Osteocyte (in vitro differentiated cells): Measurements from ENCODE around the gene DOHH. TPM values are rescaled to one million over a fixed set of nuclear protein-coding genes. Genes with fewer than 3 reads are reported as not detected.

Source experiments
- DNase-seq: peaks from one replicate; pipeline ENCODE4 v3.0.0; 2021; ENCODE audit warnings: mixed read lengths; ENCODE audit not compliant: unreplicated experiment; ENCODE audit errors: extremely low spot score
- H3K27ac Mint-ChIP-seq: one replicate; pipeline ENCODE4 v1.8.0; 2021; ENCODE audit warnings: mild to moderate bottlenecking, mixed read lengths; ENCODE audit not compliant: unreplicated experiment
- H3K27me3 Mint-ChIP-seq: one replicate; pipeline ENCODE4 v1.8.0; 2021; ENCODE audit warnings: mixed read lengths; ENCODE audit not compliant: unreplicated experiment
- H3K36me3 Mint-ChIP-seq: one replicate; pipeline ENCODE4 v1.8.0; 2021; ENCODE audit warnings: mixed read lengths; ENCODE audit not compliant: unreplicated experiment
- H3K4me1 Mint-ChIP-seq: one replicate; pipeline ENCODE4 v1.8.0; 2021; ENCODE audit warnings: mixed read lengths; ENCODE audit not compliant: unreplicated experiment
- H3K4me3 Mint-ChIP-seq: one replicate; pipeline ENCODE4 v1.8.0; 2021; ENCODE audit warnings: mild to moderate bottlenecking, moderate library complexity, mixed read lengths; ENCODE audit not compliant: unreplicated experiment
- H3K9me3 Mint-ChIP-seq: one replicate; pipeline ENCODE4 v1.8.0; 2021; ENCODE audit warnings: mixed read lengths; ENCODE audit not compliant: unreplicated experiment
- total RNA-seq: library from RNA; stranded (reverse); gene quantifications from 2 replicates; pipeline ENCODE4 v1.2.1, GENCODE V29; 2021
- TF ChIP-seq, protein P1 (sequence below): fragments of 200-600 bp; sonication (generic); IDR thresholded peaks from 2 replicates; pipeline ENCODE4 v1.5.0; 2021; ENCODE audit warnings: antibody characterized with exemption, mild to moderate bottlenecking, moderate library complexity

The DOHH gene
- total RNA-seq, 1 donor from 2014 or later: 10.8 TPM

DNA sequence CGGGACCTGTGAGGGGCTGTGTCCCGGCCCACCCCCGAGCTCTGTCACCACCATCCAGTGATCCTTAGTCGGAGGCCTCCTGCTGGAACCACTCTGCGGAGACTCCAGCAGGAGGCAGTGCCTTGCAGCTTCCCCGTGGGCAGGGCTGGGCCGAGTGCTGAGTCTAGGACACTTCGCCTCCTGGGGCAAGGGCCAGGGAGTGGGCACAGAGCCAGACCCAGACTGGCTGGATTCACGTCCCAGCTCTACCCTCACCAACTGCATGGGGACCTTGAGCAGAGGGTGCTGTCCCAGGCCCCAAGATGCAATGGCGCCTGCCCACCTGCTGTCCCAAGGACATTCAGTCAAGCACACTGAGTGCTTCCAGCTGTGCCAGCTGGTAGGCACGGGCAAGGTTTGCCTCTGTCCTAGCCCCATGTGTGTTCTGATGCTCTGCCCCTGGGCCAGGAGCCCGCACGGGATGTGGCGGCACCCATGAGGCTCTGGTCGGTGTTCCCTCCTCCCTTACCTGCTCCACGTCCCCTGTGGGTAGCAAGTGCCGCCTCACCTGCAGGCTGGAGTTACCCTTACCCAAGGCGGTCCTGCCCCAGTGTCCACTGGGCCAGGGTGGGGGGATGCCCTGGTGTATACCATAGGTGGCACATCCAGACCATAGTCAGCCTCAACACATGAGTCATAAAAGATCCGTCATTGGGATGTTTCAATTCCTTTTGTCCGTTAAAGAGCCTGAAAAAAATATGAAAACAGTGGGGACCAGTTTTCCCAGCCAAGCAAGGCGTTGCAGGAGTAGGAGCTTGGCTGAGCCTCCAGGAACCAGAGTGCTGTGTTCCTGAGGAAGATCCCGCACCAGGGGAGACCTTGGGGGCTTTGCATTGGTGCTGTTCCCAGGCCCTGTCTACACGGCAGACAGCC is 13.0 kb upstream of the DOHH start:
- peak overlapping the region; percentile 38 for H3K27ac Mint-ChIP-seq
- peaks cover 8% of the 10 kb centered on the region for H3K36me3 Mint-ChIP-seq
- H3K4me1 Mint-ChIP-seq: peaks cover 41% of the 10 kb centered on the region
- H3K9me3 Mint-ChIP-seq: no peaks in the 10 kb centered on the region
- DNase-seq: no peak
- no peak overlapping the region for H3K4me3 Mint-ChIP-seq
- no peaks in the 10 kb centered on the region for H3K27me3 Mint-ChIP-seq
- TF ChIP-seq, protein P1, sequence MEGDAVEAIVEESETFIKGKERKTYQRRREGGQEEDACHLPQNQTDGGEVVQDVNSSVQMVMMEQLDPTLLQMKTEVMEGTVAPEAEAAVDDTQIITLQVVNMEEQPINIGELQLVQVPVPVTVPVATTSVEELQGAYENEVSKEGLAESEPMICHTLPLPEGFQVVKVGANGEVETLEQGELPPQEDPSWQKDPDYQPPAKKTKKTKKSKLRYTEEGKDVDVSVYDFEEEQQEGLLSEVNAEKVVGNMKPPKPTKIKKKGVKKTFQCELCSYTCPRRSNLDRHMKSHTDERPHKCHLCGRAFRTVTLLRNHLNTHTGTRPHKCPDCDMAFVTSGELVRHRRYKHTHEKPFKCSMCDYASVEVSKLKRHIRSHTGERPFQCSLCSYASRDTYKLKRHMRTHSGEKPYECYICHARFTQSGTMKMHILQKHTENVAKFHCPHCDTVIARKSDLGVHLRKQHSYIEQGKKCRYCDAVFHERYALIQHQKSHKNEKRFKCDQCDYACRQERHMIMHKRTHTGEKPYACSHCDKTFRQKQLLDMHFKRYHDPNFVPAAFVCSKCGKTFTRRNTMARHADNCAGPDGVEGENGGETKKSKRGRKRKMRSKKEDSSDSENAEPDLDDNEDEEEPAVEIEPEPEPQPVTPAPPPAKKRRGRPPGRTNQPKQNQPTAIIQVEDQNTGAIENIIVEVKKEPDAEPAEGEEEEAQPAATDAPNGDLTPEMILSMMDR: peak; percentile 8

DNA sequence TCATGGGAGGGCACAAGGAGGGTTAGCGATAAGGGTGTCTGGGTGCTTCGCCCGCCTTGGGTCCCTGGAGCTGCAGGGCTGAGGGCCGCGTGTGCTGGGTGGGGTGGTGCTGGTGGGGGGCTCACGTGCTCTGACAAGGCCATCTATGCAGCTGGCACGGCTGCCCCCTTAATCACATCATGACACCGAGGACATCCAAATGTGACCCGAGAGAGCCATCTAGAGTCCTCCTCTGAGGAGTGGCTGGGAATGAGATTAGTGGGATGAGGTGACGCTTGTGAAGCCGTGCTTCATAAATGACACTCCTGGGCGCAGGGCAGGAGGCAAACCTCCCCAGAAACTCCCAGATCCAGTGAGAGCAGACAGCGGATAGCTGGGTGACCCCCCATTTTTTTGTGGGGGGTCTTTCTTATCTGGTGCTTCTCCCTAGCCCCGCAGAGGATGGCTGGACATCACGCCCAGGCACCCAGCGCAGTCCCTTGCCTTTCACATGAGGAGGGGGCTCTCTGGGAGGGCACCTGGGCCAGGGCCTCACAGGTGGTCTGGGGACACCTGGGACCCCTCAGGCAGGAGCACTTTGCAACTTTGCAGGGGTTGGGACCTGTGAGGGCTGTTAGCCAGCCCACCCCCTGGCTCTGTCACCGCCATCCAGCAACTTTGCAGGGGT is 12.2 kb upstream of the DOHH start:
- H3K4me3 Mint-ChIP-seq: no peak overlapping the region
- TF ChIP-seq, protein P1: no peak
- no peak for DNase-seq
- H3K4me1 Mint-ChIP-seq: peaks cover 46% of the 10 kb centered on the region
- H3K36me3 Mint-ChIP-seq: peaks cover 10% of the 10 kb centered on the region
- no peaks in the 10 kb centered on the region for H3K27me3 Mint-ChIP-seq
- no peaks in the 10 kb centered on the region for H3K9me3 Mint-ChIP-seq
- no peak overlapping the region for H3K27ac Mint-ChIP-seq

DNA sequence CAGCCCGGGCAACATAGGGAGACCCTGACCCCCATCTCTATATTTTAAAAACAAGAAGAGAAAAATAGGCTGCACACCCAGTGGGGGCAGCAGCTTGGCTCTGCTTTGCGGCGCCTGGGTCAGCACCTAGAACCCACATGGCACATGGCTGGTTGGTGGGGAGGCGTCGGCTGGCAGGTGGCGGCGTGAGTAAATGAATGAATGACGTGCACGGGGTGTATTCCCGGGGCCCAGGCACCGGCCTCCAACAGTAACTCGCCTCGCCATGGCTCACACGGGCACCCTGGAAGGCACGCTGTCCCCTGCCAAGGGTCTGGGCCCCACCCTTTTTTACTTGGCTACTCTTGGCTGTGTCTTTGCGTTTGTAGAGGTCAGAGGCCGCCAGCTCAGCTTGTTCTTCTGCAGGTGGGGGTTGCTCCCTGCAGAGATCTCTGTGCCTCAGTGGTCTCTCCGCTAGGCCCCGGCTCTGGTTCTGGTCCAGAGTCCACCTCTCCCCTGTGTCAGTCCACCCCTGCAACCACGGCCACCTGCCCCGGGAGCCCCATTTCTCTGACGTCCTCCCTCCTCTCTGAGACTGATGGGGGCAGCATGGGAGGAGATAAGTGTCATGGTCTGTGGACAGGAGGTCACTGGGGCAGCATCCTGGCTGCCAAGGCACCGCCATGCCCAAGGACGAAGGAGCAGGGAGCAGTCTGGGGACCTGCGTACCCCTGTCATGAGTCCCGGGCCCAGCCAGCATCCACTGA is 11.2 kb upstream of the DOHH start:
- no peak overlapping the region for H3K27ac Mint-ChIP-seq
- H3K4me3 Mint-ChIP-seq: no peak overlapping the region
- no peaks in the 10 kb centered on the region for H3K27me3 Mint-ChIP-seq
- no peaks in the 10 kb centered on the region for H3K9me3 Mint-ChIP-seq
- H3K36me3 Mint-ChIP-seq: peaks cover 10% of the 10 kb centered on the region
- peaks cover 51% of the 10 kb centered on the region for H3K4me1 Mint-ChIP-seq
- TF ChIP-seq, protein P1: no peak
- no peak for DNase-seq

DNA sequence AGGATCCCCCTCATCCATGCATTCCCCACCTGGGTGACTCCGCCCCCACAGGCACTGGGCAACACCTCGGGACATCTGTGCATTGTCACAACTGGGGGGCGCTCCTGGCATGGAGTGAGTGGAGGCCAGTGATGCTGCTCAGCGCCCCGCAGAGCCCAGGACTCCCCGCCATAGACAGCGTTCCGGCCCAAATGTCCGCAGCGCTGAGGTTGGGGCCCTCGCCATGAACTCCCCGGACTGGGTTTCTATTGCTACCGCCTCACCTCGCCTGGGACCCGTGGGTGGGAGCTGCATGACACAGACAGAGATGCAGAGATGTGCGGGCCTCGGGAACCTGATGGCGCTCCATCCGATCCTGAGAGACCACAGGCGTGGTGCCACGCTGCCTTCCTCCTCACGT is 10.3 kb upstream of the DOHH start:
- no peak for DNase-seq
- no peak overlapping the region for H3K27ac Mint-ChIP-seq
- TF ChIP-seq, protein P1: no peak
- no peak overlapping the region for H3K4me3 Mint-ChIP-seq
- peaks cover 10% of the 10 kb centered on the region for H3K36me3 Mint-ChIP-seq
- H3K27me3 Mint-ChIP-seq: no peaks in the 10 kb centered on the region
- no peaks in the 10 kb centered on the region for H3K9me3 Mint-ChIP-seq
- peaks cover 51% of the 10 kb centered on the region for H3K4me1 Mint-ChIP-seq
